Endothelial cell of hepatic sinusoid (primary cell): ENCODE data around the gene CLDN22.

ENCODE experiments used
- in situ Hi-C: cut with HindIII; loops from 2 replicates; pipeline ENCODE4 v1.10.0; 2017; ENCODE audit warnings: low sequenced_read_pairs

The CLDN22 gene

DNA sequence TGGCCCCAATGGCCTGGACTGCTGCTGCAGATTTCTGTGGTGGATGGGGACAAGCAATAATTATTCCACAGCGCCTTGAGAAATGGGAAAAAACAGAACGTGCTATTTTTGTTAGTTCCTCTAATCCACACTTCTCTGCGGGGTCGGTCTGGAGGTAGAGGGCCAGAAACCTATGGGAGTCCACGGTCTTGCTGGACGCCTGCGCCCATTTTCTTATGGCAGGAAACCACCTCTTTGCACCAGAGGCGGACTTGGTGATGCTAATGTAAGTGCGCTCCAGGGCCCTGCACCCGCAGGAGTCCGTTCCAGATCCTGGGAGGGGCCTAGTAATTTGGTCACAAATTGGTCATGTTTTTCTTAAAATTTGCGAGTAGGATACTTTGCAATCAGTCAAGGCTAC, 28.1 kb upstream of the CLDN22 start:
- in situ Hi-C loops = no loop called here

DNA sequence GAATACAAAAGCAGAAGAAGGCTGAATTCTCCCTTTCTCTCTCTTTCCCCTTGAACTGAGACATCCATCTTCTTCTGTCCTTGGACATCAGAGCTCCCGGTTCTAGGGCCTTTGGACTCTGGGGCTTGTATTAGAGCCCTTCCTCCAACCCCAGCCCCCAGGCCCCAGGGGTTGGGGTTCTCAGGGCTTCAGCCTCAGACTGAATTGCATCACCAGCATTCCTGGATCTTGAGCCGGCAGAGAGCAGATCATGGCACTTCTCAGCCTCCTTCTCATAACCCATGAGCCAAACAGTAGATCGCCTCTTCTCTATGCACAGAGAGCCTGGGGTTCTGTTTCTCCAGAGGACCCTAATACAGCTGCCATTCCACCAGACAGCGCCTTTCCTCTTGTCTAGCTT, 27.5 kb upstream of the CLDN22 start:
- in situ Hi-C loops = no loop called here

DNA sequence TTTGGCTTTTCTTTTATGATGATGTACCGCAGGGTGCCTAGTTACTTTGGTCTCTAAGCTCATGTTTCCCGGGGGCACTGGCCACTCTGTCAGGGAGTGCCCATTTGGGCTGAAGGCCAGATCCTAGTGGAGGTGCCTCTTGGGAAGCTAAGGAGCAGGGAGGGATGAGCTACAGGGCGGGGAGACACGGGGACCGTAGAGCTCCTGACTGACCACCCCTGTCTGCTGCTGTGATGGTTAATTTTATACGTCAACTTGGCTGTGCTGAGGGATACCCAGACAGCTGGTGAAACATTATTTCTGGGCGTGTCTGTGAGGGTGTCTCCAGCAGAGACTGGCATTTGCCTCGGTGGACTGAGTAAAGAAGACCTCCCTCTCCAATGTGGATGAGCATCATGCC, 27.1 kb upstream of the CLDN22 start:
- in situ Hi-C loops = no loop called here

DNA sequence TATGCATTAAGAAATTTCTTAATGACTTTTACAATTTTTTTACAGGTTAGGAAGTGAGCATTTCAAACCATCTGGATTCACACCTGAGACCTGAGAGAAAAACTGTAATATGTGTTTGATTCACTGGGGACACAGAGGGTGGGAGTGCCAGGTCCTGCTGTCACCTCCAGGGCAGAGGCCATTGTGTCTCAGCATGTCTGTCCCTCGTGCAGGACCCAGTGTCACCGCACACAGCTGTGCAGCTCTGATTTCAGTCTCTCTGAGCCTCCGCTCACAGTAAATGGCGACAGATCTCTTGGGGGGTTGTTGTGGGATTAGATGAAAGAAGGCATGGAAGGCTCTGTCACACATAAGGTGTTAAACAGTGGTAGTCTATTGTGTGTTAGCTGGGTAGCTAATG, 25.2 kb upstream of the CLDN22 start:
- in situ Hi-C loops = no loop called here

DNA sequence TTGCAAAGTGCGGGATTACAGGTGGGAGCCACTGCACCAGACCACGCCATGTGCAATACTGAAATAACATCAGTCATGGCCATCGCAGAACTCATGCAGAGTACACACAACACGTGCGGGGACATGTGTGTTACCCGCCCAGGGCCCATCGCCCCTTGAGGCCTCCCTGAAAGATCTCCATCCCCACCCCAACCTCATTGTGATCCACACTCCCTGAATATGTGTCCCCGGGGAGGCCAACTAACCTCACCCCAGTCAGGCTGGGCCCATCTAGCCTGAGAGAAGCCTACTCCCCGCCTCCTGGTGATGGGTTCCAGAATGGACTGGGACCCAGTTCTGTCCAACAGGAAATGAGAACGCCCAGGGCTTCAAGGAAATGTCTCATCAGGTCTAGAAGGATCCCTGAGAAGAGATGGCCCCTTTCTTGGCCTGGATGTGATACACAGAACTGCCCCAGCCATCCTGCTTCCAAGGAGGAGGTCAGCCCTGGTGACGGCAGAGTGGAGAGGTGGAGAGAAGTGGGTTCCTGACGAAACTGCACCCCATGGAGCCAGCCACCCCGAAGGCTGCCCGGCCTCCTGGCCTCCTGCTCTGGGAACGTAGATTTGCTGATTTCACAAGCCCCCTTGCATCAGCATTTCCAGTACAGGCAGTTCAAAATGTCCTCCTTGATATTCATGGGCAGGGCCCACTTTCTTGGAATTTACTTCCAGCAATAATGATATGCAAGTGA, 24.6 kb upstream of the CLDN22 start:
- in situ Hi-C loops = no loop called here

DNA sequence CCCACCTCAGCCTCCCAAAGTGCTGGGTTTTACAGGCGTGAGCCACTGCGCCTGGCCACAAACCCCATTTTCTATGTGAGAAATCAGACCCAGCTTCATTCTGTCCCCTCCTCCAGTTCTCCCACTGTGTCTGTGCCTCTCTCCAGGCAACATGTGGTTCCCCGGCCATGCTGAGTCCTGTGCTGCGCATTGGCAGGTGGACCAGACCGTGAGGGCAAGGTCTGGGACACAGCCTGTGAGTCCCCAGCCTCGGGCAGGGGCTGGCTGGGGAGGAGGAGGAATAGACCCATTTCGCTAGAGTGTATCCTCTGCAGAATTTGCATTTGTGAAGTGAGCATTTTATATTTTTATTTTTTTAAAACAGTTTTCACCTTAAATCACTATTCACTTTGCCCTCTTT, 23.7 kb upstream of the CLDN22 start:
- in situ Hi-C loops = no loop called here

DNA sequence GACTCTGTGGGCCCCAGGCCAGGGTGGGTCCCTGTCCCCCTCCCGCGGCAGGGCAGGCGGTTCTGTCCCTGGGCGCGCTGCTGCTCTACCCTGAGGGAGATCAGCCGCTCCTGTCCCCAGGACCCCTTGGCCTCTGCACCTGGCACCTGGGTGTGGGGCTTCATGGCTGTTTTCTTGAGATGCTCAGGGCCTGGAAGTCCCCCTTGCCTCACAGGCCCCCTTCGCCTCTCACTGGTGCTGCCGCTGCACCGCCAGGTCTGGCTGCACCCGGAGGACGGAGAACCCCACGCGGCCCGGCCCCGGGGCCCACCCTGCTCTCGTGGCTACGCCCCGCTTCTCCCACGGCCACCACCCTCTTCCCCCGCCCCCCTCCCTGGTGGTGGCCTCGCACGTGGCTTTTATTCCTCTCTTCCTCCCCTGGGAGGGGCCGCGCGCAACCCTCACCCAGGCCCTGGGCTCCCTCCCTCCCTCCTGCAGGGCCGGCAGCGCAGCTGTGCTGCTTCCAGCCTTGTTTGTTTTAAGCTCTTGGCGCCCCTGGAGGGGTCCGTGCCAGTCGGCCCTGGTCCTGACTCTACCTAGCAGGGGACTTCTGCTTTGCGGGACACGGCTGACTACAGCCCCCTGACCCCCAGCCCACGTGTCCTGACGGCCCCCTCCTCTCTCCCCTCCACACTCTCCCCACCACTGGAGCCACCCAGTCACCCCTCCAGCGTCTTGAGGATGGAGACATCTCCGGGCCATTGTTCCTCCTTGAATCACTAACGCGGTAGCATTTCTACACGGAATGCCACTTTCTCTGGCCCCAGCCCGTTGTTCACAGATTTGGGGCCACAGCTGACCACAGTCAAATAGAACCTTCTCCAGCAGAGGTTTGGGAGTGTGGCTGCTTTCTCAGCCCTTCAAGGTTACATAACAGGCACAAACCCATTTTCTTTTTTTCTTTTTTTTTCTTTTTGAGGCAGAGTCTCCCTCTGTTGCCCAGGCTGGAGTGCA, 22.8 kb upstream of the CLDN22 start:
- in situ Hi-C loops = no loop called here

DNA sequence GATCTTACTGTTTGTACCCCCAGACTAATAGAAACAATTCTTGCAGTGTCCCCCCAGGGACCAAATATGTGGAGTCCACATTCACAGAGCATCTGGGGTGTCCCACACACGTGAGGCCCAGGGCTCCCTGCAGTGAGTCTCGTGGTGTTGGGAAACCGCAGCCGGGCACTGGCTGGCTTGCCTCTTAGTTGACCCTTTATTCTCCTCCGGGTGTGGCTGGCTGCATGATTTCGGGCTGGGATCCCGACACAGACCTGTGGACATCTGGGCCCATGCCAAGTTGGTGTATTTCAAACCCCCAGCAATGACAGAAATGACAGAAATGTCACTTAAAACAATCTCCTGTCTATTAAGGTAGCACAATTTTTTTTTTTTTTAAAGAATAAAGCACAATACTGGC, 17.8 kb upstream of the CLDN22 start:
- in situ Hi-C loops = no loop called here

DNA sequence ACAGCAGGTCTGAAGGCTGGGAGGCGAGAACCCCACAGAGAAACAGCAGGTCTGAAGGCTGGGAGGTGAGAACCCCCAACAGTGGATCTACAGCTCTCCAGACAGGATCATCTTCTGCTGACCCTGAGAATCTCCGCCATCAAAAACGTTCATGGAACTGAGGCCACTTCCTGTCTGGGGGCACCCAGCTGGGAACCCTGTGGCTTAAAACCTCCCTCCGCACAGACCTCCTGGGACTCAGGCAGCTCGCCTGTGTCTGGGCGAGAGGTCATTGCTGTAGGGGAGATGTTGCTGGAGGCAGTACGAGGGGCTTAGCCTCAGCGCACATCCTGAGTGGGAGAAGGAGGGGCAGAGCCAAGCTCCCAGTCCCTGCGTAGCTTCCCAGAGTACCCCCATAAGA, 17.3 kb upstream of the CLDN22 start:
- in situ Hi-C loops = no loop called here

DNA sequence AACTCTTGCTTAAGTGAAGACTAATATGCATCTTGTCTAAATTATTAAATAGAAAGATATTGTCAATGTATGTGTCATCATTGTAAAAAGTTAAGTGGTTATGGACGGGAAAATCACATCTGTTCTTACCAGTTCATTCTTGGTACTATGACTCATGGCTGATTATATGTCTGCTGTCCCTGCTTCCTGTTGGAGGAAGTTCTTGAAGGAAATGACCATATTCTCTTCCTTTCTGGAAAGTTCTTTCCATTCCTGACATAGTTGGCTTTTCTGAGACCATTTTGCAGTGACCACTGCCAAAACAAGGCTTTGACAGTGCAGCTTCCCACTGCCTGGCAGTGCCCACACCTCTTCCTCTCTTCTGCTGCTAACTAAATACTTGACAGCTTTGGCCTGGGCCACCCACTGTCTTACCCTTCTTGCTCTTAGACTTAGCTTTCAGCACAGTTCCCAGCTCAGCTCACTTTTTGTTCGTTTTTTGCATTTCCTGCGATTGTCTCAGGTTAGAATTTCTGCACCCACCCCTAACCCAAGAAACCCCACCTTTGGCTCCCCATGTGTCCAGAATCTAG, 15.4 kb upstream of the CLDN22 start:
- in situ Hi-C loops = no loop called here

DNA sequence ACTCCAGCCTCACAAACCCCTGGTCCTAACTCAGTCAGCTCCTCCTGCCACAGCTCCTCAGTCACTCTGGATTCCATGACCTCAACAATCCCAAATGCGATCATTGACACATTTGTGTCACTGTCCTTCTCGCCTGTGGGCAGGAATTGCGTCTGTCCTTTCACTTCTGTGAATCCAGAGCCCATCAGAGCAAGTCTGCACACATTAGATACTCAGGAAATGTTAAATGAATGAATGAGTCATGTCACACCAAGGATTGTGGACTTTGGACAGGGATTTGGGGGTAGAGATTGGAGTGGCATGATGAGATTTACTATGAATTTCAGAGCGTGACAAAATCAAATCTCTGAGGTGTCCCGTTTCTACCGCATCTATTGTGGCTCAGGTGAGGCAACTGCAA, 13.9 kb upstream of the CLDN22 start:
- in situ Hi-C loops = no loop called here

DNA sequence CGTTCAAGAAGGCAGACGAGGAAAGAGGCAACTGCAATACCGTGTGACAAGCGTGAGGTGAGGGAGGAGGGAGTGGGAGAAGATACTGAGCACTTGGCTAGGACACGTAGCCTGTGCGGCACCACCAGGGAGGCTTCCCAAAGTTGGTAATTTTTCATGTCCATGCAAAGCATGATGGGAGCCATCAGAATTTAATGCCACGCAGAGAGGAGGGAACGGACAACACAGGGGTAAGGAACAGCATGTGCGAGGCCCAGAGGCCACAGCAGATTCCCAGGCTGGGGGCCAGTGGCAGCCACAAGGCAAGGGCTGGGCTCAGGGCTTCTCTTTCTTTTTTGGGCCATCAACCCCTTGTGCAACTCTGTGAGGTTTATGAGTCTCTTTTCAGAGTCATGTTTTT, 13.1 kb upstream of the CLDN22 start:
- in situ Hi-C loops = no loop called here

DNA sequence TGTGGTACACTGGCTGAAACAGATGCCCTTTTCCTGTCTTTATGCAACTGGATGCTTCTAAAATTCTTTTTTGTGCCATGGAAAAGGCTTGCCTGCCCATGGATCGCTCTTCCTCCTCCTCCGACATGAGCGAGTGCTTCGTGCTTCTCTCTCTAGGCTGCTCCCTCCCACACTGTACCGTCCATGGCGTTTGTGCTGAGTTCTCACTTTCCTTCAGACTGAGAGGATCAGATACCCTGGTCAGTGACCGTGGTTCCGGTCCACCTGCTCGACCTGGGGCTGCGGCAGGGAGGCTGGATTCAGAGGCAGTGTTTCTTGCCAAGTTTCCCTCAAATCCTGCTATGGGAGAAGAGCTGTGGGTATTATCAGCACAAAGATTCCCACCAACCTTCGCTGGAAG, 12.4 kb upstream of the CLDN22 start:
- in situ Hi-C loops = no loop called here

DNA sequence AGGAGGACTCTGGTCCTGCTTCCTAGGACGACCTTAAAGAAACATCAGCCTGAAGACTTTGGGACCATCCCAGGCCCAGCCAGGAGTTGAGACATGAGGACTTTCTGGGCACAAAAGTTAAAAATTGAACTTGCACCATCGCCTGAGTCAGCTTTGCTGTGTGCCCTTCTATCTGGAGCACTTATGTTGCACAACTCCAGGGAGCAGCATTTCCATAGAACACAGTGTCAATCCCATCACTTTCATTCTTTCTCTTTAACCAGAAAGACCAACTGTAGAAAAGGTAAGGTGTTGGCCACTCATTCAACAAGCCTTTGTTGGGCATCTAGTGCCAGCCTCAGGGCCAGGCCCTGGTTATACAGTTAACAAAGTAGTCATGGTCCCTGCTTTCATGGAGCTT, 10.8 kb upstream of the CLDN22 start:
- in situ Hi-C loops = no loop called here

DNA sequence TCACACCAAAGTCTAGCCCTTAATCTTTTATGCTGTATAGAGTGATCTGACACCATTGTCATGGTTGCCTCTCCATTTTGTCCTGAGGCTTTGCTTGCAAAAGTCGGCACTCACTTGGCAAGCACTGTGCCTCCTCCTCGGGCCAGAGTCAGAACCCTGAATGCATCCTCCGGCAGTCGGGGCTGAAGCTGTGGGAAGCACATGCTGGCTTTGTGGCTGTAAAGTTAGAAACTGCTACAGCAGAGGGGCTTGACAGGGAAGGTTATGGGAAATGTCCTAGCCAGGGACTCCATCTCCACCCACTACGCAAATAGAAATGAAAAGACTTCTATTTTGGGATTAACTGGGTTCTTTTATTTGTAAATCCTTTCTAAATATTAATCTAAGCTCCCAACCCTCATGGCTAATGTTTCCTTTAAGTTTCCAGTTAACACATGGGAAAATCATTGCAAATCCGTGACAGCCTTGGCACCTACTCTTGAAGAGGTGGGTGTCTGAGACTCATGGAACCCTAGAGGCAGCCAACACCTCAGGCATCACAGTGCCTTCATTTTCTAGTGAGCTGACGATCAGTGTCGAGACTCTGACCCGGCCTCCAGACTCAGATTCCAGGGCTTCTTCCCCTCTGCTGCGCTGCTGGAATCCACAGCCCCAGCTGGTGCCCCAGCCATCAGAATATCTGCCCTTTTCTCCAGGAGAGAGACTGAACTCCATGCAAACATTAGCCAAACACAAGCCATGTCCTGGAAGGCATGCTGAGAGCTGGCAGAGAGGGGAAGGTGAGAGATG, 10.1 kb upstream of the CLDN22 start:
- in situ Hi-C loops = loop anchor here (5.0 kb wide), 1 partner anchor 57 kb away; no protein-coding TSS in a partner anchor

DNA sequence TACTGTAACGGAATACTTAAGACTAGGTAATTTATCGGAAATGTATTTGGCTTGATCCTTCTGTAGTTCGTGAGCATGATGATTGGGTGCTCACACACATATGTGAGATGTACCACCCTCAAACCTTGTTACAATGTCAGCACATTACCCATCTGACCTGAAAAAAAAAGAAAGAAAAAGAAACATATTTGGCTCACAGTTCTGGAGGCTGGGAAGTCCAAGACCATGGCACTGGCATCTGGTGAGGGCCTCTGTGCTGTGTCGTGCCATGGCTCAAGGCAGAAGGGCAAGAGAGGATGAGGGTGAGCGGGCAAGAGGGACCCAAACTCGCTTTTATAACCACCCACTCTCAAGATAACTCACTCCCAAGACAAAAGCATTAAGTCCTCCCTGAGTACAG, 9.2 kb upstream of the CLDN22 start:
- in situ Hi-C loops = loop anchor here (5.0 kb wide), 1 partner anchor 58 kb away; no protein-coding TSS in a partner anchor

DNA sequence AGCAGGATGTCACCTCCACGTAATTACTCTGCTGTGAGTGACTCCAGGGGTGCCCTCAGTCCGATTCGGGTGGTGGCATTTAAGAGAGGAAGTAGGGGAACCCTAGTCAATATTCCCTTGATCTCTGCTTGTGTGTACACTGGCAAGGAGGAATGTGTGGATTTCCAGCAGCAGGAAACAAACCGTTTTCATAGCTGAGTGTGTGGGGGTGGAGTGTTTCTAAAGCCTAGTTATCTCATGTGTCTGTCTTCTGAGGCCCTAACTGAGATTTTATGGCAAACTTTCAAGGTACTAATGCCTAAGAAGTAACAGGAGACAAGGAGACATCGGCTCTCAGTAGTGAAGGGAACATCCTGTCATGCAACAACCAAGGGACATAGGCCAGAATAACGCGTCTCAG, 8.8 kb upstream of the CLDN22 start:
- in situ Hi-C loops = loop anchor here (5.0 kb wide), 1 partner anchor 58 kb away; no protein-coding TSS in a partner anchor

DNA sequence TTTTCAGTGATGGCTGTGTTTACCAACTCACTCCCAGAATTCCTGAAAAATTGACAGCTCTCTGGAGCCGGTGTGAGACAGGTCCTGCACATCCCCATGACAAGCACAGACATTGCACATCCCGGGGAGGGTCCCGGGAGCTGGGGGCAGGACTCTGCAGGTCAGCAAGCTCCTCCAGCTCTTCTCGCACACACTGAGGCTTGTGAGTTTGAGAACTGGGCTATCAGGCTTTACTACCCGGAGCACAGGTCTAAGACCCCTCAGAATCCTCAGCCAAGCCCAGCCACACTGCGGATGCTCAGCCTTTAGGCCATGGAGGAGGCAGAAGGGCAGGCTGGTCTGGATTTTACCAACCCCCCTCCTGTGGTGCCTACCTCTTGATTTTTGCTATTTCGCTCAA, 7.8 kb upstream of the CLDN22 start:
- in situ Hi-C loops = loop anchor here (5.0 kb wide), 1 partner anchor 59 kb away; no protein-coding TSS in a partner anchor

DNA sequence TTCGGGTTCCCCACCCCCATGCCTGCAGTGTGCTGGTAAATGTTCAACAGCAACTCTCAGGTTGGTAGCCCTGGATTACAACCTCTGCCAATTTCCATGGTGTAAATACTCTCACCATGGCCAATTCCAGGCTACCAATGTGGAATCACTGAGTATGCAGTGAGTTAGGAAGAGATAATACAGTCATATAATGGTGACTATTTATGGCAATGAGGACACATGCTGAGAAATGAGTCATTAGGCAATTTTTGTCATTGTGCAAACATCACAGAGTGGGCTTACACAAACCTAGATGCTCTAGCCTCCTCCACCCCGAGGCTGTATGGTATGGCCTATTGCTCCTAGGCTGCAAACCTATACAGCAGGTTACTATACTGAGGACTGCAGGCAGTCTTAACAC, 6.8 kb upstream of the CLDN22 start:
- in situ Hi-C loops = loop anchor here (5.0 kb wide), 1 partner anchor 60 kb away; no protein-coding TSS in a partner anchor

DNA sequence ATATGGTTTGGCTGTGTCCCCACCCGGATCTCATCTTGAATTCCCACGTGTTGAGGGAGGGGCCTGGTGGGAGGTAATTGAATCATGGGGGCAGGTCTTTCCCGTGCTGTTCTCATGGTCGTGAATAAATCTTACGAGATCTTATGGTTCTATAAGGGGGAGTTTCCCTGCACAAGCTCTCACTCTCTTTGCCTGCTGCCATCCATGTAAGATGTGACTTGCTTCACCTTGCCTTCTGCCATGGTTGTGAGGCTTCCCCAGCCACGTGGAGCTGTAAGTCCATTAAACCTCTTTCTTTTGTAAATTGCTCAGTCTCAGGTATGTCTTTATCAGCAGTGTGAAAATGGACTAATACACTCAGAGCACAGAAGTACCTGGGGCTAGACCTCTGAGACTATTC, 6.3 kb upstream of the CLDN22 start:
- in situ Hi-C loops = loop anchor here (5.0 kb wide), 1 partner anchor 61 kb away; no protein-coding TSS in a partner anchor
